SK-N-MC (cell line): Measurements from ENCODE around the gene NXN.

Experiments used
- EZH2 ChIP-seq: fragments of 200-600 bp; sonication (generic); IDR thresholded peaks from one replicate; pipeline ENCODE4 v1.6.1; 2017; ENCODE audit warnings: antibody characterized with exemption
- POLR2AphosphoS5 ChIP-seq: IDR thresholded peaks from 2 replicates; pipeline ENCODE4 v1.6.1; 2012; ENCODE audit warnings: mild to moderate bottlenecking, low read depth, low read length, borderline replicate concordance

GRCh38 chr17:924711-925475 is 54.7 kb downstream of the NXN start:
- TF ChIP-seq EZH2: no peak
- TF ChIP-seq POLR2AphosphoS5: no peak
